Anterior cingulate cortex (tissue), 58 donors: Measurements from ENCODE around the gene THAP12.

Experiments
- DNase-seq, 58 donors: peaks; one replicate each; lab custom pipeline; 2025; lab: John Stamatoyannopoulos, UW

The THAP12 gene

DNA sequence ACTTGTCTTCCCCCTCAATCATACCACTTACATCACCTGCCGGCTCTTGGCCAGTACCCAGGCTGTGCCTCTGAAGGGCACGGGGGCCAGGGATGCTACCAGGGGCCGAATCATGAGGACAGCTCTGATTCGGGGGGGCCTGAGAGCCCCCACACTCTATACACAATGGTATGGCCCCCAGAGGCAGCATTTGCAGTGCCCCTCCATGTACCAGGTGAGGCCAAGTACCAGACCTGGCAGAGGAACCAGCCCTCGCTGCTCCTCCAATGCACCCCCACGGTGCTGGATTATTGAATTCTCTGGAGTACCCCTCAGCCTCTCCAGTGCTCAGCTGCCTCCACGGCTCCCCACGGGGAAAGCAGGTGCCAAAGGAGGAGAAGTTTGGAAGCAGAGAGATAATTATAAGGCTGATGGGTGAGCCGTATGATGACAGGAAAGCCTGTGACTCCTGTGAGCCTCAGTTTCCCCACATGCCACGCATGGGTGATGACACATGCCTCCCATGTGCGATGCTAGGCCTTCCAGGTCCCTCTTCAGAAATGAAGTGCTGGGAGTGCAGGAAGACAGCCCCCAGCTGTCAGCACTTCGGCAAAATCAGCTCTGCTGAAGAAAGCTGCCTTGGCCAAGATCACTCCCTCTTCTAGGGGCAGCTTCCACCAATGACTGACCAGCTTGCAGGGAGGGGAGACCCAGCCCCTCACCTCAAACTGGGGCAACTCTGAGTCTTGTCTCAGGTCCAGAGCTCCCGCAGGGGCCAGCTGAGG is 69.9 kb downstream of the THAP12 start:
- DNase-seq: no peak

GRCh38 chr11:76307978-76308747 is 72.8 kb downstream of the THAP12 start:
- no peak for DNase-seq

GRCh38 chr11:76307396-76307795 is 73.5 kb downstream of the THAP12 start:
- DNase-seq: no peak

- no peak for DNase-seq
Observed at GRCh38 chr11:76303399-76303798, 77.5 kb downstream of the THAP12 start.

DNA sequence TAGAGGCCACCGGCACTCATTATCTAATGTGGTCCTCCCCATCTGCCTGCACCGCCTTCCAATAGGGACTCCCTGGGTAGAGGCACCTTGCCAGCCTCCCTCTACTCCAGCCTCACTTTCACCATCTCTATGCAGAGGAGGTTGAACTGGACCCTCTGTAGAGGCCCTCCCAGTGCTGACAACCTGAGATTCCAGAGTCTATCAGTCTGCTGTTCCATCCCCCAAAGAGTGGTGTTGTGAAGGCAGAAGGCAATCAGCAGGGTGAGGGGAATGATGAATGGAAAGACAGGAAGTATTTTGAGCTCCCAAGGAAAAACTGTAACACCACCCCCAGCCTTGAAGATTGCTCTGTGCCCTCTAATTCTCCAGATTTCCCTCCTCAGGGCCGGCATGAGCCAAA is 77.9 kb downstream of the THAP12 start:
- no peak for DNase-seq
